HG03064 (cell line): Measurements from ENCODE around the gene AHNAK.
"Not testable (repeated sequence)": the region's sequence is repeated elsewhere in the genome, so short reads cannot be mapped to it uniquely, and the experiment has no call there.

ENCODE experiments used
- ATAC-seq: cut with Tn5 transposase; IDR thresholded peaks from one replicate; pipeline ENCODE4 v1.9.1; 2021; ENCODE audit warnings: low read depth; ENCODE audit not compliant: unreplicated experiment

Gene AHNAK

DNA sequence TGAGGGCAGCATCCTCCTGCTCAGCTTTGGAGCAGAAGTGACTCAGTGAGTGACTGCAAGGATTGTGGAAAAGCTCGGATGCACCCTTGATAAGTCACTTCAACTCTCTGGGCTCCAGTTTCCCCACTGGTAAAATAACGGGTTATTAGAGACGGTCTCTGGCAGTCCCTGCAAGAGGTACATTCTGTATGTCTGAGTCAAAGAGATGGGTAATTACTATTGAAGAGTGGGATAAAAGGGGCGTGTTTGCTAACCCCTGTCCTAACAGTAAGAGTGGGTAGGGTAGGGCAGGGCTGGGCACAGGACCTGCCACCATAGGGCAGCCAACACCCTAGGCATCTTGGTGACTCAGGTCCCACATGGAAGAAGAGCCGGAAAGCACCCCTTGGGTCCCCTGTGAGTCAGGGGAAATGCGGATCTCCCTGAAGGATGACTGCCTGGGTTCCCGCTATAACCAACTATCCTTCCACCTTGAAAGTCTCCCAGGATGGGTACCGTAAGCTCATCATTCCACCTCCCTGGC lies 7.3 kb upstream of the AHNAK start:
- no peak for ATAC-seq

DNA sequence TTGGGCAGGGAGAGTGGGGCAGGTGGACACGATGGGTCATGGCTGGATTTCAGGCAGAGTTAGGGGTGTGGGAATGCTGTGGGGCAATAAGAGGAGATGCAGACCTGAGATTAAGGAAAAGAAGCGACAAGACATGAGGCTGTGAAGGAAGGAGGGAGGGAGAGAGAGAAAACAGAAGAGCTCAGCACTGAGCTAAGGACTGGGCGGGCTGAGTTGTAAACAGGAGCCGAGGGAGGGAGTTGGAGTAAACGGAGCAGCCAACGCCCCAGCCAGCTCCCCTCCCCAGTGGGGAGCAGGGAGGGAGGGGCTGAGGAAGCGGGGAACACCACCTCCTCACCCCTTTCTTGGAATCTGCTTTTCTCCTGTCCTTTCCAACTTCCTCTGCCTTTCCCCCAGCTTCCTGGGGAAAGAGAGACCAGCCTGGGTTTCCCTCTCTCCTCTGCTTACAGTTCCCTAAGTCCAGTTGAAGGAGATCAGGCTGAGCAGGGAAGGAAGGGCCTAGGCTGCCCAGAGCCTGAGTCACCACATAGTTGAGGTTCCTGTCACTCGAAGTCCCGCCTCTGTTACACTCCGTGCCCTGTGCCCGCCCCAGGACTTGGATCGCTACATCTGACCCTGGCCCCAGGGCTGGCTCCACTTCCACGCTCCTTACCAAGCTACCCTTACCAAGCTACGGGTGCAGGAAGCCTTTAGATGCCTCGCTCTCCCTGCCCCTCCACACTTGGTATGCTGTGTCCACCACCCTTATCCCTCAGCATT lies 6.7 kb upstream of the AHNAK start:
- ATAC-seq = no peak

DNA sequence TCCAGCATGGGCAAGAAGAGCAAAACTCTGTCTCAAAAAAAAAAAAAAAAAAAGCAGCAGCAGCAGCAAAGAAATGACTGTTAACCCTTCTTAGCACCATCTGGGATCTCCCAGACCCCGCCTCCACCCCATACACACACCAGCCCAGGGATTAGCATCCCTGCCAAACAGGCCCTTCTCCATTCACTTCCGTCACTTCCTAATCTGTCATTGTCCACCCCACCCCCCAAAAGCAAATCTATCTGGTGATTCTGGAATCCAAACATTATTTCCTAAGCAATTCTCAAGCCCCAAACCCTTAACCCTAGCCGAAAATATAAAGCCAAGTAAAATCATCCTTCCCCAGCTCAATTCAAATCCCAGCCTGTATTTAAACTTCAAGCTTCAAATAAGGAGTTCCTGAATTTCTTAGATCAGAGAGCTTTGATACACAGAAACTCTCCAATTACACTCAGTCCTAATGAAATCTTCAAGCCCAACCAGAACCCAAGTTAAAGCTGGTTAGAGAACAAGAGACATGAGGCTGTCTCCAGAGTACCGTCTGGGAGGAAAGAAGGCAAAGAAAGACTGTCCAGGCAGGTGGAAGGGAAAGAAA lies 6.0 kb upstream of the AHNAK start:
- ATAC-seq = no peak

DNA sequence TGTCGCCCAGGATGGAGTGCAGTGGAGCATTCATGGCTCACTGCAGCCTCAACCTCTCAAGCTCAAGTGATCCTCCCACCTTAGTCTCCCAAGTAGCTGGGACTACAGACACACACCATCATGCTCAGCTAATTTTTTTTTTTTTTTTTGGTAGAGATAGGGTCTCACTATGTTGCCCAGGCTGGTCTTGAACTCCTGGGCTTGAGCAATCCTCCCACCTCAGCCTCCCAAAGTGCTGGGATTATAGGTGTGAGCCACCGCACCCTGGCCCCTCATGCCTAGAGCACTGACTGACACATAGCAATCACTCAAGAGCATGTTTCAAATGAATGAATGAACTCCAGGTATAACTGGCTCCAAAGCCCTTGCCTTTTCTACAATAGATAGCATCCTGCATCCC lies 3.9 kb upstream of the AHNAK start:
- not testable (repeated sequence) for ATAC-seq

DNA sequence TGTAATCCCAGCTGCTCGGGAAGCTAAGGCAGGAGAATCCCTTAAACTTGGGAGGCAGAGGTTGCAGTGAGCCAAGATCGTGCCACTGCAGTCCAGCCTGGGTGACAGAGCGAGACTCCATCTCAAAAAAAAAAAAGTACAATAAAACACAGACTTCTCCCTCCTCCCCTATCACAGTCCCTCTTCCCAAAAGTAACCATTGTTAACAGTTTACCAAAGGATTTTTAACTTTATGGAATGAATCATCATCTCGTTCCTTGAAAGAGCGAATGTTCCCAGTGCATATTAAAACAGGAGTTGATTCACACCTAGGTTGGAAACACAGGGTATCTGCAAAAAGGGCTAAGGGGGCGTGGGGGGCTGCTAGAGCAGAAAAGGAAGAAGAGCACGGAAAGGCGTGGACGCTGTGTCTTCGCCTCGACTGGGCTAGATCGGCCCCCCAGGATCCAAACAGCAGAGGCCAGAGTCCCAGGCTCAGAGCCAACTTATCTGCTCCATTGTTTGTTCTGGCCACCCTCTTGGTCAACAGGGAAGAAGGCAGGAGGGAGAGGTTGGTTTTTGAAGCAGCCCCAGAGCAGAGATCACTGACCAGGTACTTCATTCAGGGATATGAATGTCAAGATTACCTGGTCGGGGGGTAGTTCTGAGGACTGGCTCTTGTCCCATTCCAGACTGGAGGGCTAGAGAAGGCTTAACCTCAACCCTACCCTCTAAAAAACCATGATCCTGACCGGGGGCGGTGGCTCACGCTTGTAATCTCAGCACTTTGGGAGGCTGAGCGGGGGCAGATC lies 2.1 kb upstream of the AHNAK start:
- ATAC-seq = no peak

DNA sequence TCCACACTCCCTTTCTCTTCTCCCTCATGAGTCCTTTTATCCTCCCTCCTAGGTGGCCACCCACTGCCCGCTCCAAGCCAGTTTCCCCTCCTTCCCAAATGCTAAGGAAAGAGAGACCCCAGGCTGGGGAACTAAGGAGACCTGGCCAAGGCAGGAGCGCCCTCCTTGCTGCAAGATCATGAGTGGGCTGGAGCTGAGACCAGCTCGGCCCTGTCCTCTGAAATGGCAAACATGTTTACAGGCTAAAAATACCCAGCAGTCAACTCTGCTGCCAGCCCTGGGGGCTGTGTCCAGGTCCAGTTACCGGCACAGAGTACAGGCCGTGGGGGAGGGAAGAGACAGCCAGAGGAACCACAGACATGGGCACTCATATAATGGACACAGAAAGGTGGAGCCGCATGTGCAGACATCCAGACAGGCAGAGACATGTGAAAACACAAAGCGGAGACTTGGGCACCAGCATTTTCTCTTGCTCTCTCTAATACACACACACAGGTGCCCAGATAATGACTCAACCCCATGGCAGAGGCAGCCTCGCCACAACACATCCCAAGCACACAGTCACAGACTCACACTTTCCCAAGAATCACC lies 1.2 kb upstream of the AHNAK start:
- no peak for ATAC-seq

DNA sequence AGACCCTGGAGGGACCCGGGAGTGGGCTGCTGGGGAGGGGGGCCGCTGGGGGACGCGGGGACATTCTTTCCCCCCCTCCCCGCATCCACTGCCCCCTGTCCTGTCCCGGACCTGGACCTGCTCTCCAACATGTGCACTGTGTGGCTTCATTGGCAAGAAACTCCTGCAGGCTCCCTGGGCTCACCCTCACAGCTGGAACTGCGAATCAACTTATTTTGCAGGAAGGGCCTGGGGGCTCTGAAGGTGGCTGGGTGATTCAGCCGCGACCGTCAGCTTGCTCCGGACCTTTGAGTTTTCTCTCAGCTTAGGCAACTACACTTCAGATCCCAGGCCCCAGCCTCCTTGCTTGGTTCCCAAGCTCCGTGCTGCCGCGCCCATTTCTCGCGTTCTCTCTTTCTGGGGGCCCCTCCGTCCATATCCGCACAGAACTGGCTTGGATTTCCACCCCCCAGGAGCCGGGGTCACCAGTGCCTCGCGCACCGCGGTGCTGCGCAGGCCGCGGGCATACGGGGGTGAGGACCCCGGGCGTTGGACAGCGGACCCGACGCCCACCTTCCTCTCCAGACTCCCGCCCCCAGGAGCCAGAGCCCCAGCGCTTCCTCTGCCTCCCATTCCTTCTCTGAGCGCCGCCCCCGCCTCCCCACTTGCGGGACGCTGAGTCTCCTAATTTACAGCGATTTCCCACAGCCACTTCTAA lies 471 bp upstream of the AHNAK start:
- no peak for ATAC-seq

DNA sequence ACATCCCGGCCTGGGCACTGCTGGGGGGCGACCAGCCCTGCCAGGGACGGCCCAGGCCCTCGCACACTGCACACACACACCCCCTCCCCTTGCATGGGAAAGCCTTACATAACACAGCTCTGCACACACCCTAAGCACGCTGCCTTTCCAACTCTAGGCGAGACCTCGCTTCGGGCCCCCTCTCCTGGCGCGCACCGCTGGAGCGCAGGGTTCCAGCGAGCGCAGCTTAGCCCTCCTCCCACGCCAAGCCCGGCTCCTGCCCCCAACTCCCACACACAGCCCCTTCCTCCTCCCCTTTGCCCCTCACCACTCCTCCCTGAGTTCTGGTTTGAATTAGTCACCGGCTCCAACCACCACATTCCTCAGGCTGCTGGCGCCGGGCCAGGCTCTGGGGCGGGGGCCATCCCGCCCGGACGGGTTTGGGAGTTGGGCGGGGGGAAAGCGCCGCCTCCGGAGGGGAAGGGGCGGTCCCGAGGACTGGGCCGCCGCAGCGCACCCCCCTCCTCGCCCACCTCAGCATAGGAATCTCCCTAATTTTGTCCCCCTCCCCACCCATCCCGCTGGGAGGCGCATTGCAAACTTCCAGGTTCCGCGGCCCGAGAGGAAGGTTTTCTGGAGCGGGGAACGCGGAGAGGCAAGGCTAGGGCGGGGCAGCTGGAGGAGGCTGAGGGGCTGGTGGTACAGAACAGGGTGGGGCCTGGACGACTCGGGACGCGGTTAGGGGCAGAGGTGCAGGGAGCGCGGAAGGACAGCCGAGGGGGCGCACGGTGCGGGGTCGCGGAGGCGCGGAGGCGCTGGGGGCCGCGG lies 966 bp downstream of the AHNAK start:
- no peak for ATAC-seq

DNA sequence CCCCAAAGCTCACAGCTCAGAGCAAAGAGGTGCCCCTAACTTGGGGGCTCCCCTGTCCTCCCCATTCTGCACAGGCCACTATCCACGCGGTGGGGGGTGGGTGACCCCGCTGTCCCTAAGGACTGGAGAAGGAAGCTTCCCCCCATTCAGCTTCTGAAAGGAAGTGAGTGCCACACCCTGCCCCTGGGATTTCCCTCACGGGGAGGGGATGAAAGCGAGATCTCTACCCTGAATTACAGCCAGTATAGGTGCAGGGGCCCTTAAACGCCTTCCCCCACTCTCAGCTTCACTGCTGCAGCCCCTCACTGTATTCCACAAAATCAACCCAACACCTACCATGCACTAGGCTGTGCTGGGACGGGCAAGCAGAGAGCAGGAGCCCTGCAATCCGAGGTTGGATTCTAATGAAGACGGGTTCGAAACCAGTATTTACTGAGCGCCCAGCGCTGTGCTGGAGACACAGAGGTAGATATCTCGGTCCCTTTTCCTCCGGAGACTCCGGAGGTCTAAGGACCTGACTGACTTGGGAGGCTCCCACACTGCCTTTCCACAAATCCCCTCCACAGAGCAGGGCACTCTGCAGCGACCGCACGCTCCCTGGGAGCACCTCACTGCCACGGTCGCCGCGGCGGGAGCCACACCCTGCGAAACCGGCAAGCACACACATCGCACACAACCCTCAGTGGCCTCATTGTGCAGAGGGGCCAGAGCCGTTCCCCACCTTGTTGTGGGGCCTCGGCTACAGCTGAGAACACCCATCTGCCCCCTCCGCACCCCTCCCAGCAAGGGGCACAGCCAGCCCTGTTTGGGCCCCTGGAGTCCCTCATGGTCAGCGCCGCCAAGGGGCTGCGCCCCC lies 1.8 kb downstream of the AHNAK start:
- no peak for ATAC-seq

DNA sequence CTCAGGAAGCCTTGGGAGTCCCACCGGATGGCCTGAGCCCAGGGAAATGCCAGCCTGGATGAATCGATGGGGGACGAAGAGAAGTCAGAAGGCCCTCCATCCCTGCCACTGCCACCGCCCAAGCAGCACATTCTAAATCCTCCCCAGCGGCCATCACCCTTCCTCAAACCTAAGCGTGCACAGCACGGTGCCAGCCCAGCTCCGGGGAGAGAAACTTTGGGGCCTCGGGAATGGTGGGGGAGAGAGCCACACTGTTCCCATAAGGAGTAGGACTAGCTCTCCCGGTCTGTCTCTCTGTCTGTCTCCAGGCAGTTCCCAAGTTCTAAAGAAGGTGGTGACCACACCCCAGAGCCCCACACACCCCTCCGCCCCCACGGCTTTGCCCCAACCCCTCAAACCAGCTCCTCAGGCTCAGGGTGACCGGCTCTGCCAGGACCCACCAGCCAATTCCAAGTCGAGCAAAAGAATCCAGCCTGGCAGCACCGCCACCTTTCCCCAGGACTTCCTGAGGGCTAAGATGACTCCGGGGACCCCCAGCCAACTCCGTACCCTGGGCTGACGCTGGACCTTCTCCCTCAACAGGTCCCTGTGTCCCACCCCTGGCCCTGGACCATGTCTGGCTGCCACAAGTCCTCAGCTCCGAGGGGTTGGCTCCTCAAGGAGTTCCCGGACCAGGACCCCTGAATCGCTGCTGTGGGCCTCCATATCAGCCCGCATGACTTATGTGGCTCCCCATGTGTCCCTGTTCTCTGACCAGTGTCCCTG lies 2.7 kb downstream of the AHNAK start:
- ATAC-seq = no peak

DNA sequence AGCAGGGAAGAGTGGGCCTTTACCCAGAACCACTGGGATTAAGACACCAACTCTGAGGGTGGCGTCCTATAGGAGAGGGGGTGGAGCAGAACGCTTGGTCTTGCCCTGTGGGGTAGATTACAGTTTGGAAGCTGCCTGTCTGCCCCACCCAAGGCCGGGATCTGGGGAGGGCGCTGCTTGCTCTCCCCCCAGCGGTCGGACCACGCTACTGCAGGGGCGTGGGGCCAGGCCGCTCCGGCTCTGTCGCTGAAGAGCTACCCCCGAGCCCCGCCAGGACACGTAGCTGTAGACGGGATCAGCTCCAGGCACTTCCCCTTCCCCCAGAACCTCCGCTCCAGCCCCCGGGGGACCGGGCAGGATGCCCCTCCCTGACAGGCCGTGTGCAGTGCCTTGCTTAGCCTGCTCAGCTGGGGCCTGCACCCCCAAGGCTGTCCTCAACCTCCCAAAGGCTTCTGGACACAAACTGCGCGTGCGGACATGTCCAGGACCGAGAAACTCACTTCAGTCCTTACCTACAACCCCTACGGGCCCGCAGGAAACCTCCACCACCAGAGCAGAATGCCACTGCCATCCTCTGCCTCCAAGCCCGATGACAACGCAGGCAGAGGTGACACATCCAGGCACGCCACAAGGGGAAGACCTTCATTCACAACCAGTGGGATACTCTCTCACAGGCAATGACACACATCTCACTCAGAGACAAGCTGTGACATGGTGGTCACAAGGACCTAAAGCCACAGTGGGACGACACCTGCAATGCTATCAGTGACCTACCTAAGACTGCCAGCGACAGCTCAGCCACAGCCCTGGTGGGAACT lies 3.6 kb downstream of the AHNAK start:
- ATAC-seq = no peak

DNA sequence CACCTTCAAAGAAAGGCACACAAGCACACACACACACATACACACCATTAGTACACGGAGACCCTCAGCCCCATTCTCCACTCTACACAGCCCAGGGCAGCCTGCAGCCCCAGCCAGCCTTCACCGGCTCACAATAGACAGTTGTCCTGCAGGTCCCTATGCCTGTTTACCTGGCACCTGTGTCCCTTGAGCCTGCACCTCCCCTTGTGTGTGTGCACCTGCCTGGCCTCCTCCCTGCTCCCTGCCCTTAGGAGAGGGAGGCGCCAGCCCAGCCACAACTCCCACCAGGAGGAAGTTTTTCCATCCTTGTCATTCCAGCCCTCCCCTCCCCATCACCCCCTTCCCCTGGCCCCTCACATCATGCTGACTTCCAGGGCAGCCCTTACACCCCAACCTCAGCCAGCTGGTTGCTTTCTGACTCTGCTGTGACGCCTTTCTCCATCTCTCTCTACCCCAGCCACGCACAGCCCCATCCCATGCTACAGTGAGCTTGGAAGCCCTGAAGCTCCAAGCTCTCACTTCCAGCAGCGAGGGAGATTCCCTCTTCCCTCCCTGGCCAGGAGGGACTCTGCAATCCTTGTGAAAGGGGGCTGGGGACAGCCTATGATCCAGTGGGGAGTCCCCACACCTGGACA lies 4.4 kb downstream of the AHNAK start:
- ATAC-seq = no peak

DNA sequence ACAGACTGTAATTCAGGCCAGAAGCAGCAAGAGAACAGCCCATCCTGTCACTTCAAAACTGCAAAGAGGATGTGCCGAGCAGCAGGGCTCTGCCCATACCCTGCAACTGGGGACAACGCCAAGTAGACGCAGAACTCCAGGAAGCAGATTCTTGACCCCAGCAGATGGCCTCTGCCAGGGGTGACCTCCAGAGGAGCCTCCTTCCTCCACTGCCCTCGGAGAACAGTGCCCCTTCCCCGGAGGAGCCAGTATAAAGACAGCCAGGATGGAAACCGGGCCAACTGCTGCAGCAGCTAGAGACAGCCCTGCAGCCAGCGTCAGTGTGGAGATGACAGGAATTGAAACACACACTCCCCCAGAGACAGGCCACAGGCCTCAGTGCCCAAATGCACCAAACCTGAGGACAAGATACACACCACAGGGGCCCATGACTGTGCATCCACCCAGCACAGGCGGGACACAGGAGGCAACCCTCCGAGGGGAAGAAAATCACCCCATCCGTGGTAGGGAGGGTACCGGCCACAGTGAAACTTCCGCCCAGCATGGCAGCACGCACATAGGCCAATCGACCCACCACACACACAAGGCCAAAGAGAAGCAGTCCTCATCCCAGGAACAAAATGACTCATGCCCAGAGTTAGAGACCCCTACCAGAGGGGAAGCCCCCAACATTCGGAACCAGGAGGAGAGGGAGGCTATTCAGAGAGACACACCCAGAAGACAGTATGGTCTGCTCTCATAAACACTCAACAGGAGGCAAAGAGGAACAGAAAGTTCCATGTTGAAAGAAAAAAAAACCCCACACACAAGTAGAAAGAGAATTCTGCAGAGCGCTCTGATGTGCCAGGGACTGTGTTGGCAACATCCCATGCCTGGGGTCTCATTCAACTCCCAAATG lies 5.6 kb downstream of the AHNAK start:
- ATAC-seq = peak; percentile 44

DNA sequence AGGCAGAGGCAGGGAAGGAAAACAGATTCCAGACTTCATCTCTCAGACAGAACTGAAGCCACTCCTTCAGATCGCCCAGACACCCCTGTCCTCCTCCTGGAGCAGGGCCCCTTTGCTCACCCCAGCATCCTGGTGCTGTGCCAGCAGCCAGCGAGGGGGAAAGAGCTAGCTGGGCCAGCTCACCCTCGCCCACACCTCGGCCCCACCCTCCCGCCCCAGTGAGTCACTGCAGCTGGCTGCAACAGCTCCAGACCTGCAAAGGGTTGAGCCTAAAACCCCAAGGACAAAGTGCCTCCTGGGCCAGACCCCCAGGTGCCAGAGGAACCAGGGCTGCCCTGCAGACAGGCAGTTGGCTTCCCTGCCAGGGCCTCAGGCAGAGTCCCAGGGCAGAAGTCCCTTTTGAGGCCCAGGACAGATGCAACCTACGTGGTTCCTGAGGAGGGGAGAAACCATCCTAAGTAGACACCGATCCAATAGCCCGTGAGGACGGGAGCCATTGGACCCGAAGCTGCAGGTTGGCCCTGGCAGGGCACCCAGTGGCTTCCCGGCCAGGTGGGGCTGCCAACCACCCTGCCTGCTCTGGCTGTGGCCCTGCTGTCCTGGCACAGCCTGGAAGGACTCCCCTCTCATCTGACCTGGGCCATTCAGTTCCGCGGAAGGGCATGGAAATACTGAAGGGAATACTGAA lies 7.2 kb downstream of the AHNAK start:
- no peak for ATAC-seq
